Measurements from ENCODE around the gene SIL1.

GRCh38 chr5:138963763-138964371 is 234.3 kb downstream of the SIL1 start:
- TF ChIP-seq, protein P1, sequence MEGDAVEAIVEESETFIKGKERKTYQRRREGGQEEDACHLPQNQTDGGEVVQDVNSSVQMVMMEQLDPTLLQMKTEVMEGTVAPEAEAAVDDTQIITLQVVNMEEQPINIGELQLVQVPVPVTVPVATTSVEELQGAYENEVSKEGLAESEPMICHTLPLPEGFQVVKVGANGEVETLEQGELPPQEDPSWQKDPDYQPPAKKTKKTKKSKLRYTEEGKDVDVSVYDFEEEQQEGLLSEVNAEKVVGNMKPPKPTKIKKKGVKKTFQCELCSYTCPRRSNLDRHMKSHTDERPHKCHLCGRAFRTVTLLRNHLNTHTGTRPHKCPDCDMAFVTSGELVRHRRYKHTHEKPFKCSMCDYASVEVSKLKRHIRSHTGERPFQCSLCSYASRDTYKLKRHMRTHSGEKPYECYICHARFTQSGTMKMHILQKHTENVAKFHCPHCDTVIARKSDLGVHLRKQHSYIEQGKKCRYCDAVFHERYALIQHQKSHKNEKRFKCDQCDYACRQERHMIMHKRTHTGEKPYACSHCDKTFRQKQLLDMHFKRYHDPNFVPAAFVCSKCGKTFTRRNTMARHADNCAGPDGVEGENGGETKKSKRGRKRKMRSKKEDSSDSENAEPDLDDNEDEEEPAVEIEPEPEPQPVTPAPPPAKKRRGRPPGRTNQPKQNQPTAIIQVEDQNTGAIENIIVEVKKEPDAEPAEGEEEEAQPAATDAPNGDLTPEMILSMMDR (conservative IDR thresholded peaks at IDR 0.05 in 1 of 2, IDR thresholded peaks at IDR 0.05 in 1 of 2; ENCODE audit: low read depth in 1 of 2, low read length in 2 of 2): no peak
- no peak for TF ChIP-seq EZH2 (IDR thresholded peaks at IDR 0.05; ENCODE audit: low read length, missing control alignments)

All from fibroblast of lung (primary cell).